ENCODE data around the gene CACNA1B. TPM values are rescaled to one million over a fixed set of nuclear protein-coding genes. Genes with fewer than 3 reads are reported as not detected.

CACNA1B gene
- total and polyA plus RNA-seq, 2 of the 4 experiments (the other 2 are of a cell fraction), result 0.02 TPM; not detected in 1

GRCh38 chr9:137881591-137882505 is 4.3 kb downstream of the CACNA1B start:
- H3K18ac ChIP-seq (ENCODE audit: low read depth, low read length), result no peak overlapping the region
- BruUV-seq (replicated peaks), result no TSS peak
- no peak overlapping the region for H3K9ac ChIP-seq (ENCODE audit: low read depth, low read length)
- no peak overlapping the region for H3K27ac ChIP-seq (ENCODE audit: insufficient read depth, low read length)
- H3K4ac ChIP-seq (ENCODE audit: low read depth, low read length), result no peak overlapping the region
- in situ Hi-C loops (cut with MboI; ENCODE audit: low sequenced_read_pairs), result no loop called here
- no peak overlapping the region for H3K4me3 ChIP-seq (ENCODE audit: insufficient read depth, low read depth, low read length)
- no peak overlapping the region for H3K4me2 ChIP-seq (ENCODE audit: low read depth, low read length)
- DNase-seq (no peak), ATAC-seq (ENCODE audit: low read depth) (no peak)
- H2AFZ ChIP-seq (replicated peaks; ENCODE audit: low read length, poor library complexity), result no peak overlapping the region
- no peaks in the 10 kb centered on the region for H3K4me1 ChIP-seq (ENCODE audit: control insufficient read depth, insufficient read depth, low read length)
- dilution Hi-C loops (cut with HindIII; ENCODE audit: low sequenced_read_pairs, unreplicated experiment), result no loop called here
- no peak for TF ChIP-seq CEBPB (IDR thresholded peaks at IDR 0.05; ENCODE audit: low read depth, low read length)
- TF ChIP-seq BHLHE40 (IDR thresholded peaks at IDR 0.05; ENCODE audit: low read depth, low read length), result no peak
- TF ChIP-seq POLR2A (IDR thresholded peaks at IDR 0.05; ENCODE audit: low read depth, low read length), result no peak
- no peak for TF ChIP-seq RCOR1 (IDR thresholded peaks at IDR 0.05; ENCODE audit: insufficient replicate concordance, low read length)
- TF ChIP-seq ELK1 (IDR thresholded peaks at IDR 0.05; ENCODE audit: borderline replicate concordance, low read depth, low read length), result no peak
- no peak for TF ChIP-seq RFX5 (IDR thresholded peaks at IDR 0.05; ENCODE audit: low read depth, low read length)
- no peak for TF ChIP-seq FOS (IDR thresholded peaks at IDR 0.05; ENCODE audit: low read depth, low read length)
- no peak for TF ChIP-seq CHD1 (IDR thresholded peaks at IDR 0.05; ENCODE audit: low read depth, low read length)
- TF ChIP-seq MAZ (IDR thresholded peaks at IDR 0.05; ENCODE audit: borderline replicate concordance, low read depth, low read length), result no peak
- TF ChIP-seq CTCF (conservative IDR thresholded peaks at IDR 0.05; ENCODE audit: low read depth, low read length), result no peak
- no peak for TF ChIP-seq RAD21 (IDR thresholded peaks at IDR 0.05; ENCODE audit: low read length)
- TF ChIP-seq USF2 (IDR thresholded peaks at IDR 0.05; ENCODE audit: low read depth, low read length), result no peak
- no peak for TF ChIP-seq SMC3 (IDR thresholded peaks at IDR 0.05; ENCODE audit: low read depth, low read length)
- no peak for TF ChIP-seq MAFK (IDR thresholded peaks at IDR 0.05; ENCODE audit: low read depth, low read length)
- no peak for TF ChIP-seq NFE2L2 (IDR thresholded peaks at IDR 0.05; ENCODE audit: low read depth, low read length)
- H2BK5ac ChIP-seq (ENCODE audit: low read depth, low read length, poor library complexity, severe bottlenecking), result no peak overlapping the region
- H3K56ac ChIP-seq (ENCODE audit: extremely low read depth, insufficient read depth, low read length), result no peak overlapping the region
- no peaks in the 10 kb centered on the region for H3K79me1 ChIP-seq (ENCODE audit: low read depth in 1 of 2, low read length in 2 of 2)
- H4K20me1 ChIP-seq (ENCODE audit: insufficient read depth, low read length), result no peaks in the 10 kb centered on the region
- no peaks in the 10 kb centered on the region for H3K9me1 ChIP-seq (ENCODE audit: insufficient read depth, low read length)
- ChIA-PET CTCF (no interaction called here), POLR2A (ENCODE audit: unreplicated experiment) (no interaction called here)
- no peak overlapping the region for H4K5ac ChIP-seq (ENCODE audit: low read depth, low read length)
- no peak overlapping the region for H2BK120ac ChIP-seq (ENCODE audit: low read depth, low read length)
- H2AK9ac ChIP-seq (replicated peaks; ENCODE audit: low read depth, low read length, poor library complexity), result peak overlapping the region; percentile 55
- H2AK5ac ChIP-seq (ENCODE audit: low read depth, low read length), result no peak overlapping the region
- no peaks in the 10 kb centered on the region for H3K36me3 ChIP-seq (ENCODE audit: control insufficient read depth, insufficient read depth, low read length)
- H2BK20ac ChIP-seq (ENCODE audit: low read depth, low read length), result no peak overlapping the region
- no peak overlapping the region for H3K14ac ChIP-seq (replicated peaks; ENCODE audit: low read depth, low read length)
- H4K8ac ChIP-seq (ENCODE audit: low read depth in 2 of 2, low read length in 2 of 2), result no peak overlapping the region
- peaks cover 8% of the 10 kb centered on the region; the same call in 1 of the 2 replicates for H3K9me3 ChIP-seq (ENCODE audit: control insufficient read depth, insufficient read depth, low read length)
- WGBS, 2 experiments (ENCODE audit: extremely low coverage in 2 of 2, insufficient read length in 1 of 2), result 47% methylated on average over 6 of the region's 19 CpGs; no CpG with 5 or more reads in 1 of the 2 experiments
- intact Hi-C loops (cut with micrococcal nuclease), result no loop called here
- no peaks in the 10 kb centered on the region; the same call in 1 of the 2 replicates for H3K27me3 ChIP-seq (ENCODE audit: control insufficient read depth, insufficient read depth, low read length)
- H2BK15ac ChIP-seq (ENCODE audit: low read depth, low read length), result no peak overlapping the region
- no peak overlapping the region for H4K91ac ChIP-seq (ENCODE audit: insufficient read depth, low read depth, low read length)
- no peak overlapping the region for H3K23ac ChIP-seq (ENCODE audit: low read depth, low read length)

Measured in IMR-90 (cell line).